Mammary epithelial cell (primary cell): ENCODE measurements around the gene CELA2B.
"Not testable (repeated sequence)": the region's sequence is repeated elsewhere in the genome, so short reads cannot be mapped to it uniquely, and the experiment has no call there.

Experiments
- EZH2 ChIP-seq: IDR thresholded peaks from 2 replicates; pipeline ENCODE4 v1.6.1; 2012; ENCODE audit warnings: low read length, inconsistent platforms, borderline replicate concordance
- TF ChIP-seq, protein P1 (sequence below), 2 donors: IDR thresholded peaks in 1 of 2; conservative IDR thresholded peaks in 1 of 2; 2 replicates each; pipeline ENCODE4 v1.5.1; 2011 to 2012; ENCODE audit warnings: inconsistent platforms in 2 of 2, low read length in 2 of 2, mild to moderate bottlenecking in 2 of 2, control low read depth in 1 of 2, low read depth in 1 of 2; ENCODE audit not compliant: insufficient read depth in 1 of 2; ENCODE audit errors: extremely low read depth in 1 of 2

DNA sequence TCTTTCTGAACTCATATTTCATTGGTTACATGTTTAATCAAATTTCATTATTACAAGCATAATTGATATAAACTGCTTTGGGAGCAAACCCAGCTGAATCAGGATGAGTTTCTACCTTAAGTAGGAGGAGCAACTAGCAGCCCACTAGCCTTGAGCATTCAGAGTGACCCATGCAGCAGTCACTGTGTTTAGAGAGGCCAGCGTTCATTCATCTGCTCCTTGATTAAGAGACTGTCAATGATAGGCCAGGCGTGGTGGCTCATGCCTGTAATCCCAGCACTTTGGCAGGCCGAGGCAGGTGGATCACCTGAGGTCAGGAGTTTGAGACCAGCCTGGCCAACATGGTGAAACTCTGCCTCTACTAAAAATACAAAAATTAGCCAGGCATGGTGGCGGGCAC is 17.5 kb upstream of the CELA2B start:
- TF ChIP-seq, protein P1, sequence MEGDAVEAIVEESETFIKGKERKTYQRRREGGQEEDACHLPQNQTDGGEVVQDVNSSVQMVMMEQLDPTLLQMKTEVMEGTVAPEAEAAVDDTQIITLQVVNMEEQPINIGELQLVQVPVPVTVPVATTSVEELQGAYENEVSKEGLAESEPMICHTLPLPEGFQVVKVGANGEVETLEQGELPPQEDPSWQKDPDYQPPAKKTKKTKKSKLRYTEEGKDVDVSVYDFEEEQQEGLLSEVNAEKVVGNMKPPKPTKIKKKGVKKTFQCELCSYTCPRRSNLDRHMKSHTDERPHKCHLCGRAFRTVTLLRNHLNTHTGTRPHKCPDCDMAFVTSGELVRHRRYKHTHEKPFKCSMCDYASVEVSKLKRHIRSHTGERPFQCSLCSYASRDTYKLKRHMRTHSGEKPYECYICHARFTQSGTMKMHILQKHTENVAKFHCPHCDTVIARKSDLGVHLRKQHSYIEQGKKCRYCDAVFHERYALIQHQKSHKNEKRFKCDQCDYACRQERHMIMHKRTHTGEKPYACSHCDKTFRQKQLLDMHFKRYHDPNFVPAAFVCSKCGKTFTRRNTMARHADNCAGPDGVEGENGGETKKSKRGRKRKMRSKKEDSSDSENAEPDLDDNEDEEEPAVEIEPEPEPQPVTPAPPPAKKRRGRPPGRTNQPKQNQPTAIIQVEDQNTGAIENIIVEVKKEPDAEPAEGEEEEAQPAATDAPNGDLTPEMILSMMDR (conservative IDR thresholded peaks at IDR 0.05 in 1 of 2, IDR thresholded peaks at IDR 0.05 in 1 of 2; ENCODE audit: extremely low read depth in 1 of 2, insufficient read depth in 1 of 2, low read depth in 1 of 2, low read length in 2 of 2) = not testable (repeated sequence)
- not testable (repeated sequence) for TF ChIP-seq EZH2
